Mucosa of stomach (tissue), 1 donor: Measurements from ENCODE around the gene OSBPL5.
"Not testable (repeated sequence)": the region's sequence is repeated elsewhere in the genome, so short reads cannot be mapped to it uniquely, and the experiment has no call there.

Experiments used
- H3K27me3 ChIP-seq: one replicate; pipeline ENCODE4 v1.7.0; 2013; ENCODE audit warnings: mild to moderate bottlenecking, low read length; ENCODE audit not compliant: control insufficient read depth, insufficient read depth
- H3K36me3 ChIP-seq: one replicate; pipeline ENCODE4 v1.7.0; 2013; ENCODE audit warnings: low read length; ENCODE audit not compliant: control insufficient read depth, insufficient read depth
- H3K4me1 ChIP-seq: one replicate; pipeline ENCODE4 v1.7.0; 2013; ENCODE audit warnings: mild to moderate bottlenecking, low read length; ENCODE audit not compliant: control insufficient read depth, insufficient read depth
- H3K4me3 ChIP-seq: one replicate; pipeline ENCODE4 v1.7.0; 2013; ENCODE audit warnings: low read length
- H3K9ac ChIP-seq: one replicate; pipeline ENCODE4 v1.7.0; 2013; ENCODE audit warnings: mild to moderate bottlenecking, low read length, moderate library complexity
- H3K9me3 ChIP-seq: one replicate; pipeline ENCODE4 v1.7.0; 2013; ENCODE audit warnings: mild to moderate bottlenecking, low read length, moderate library complexity; ENCODE audit not compliant: control insufficient read depth
- donor health status: Pancreatic carcinoma.

The OSBPL5 gene

GRCh38 chr11:3074912-3075589 is 90.1 kb downstream of the OSBPL5 start:
- peaks cover 8% of the 10 kb centered on the region for H3K27me3 ChIP-seq
- H3K36me3 ChIP-seq: no peaks in the 10 kb centered on the region

DNA sequence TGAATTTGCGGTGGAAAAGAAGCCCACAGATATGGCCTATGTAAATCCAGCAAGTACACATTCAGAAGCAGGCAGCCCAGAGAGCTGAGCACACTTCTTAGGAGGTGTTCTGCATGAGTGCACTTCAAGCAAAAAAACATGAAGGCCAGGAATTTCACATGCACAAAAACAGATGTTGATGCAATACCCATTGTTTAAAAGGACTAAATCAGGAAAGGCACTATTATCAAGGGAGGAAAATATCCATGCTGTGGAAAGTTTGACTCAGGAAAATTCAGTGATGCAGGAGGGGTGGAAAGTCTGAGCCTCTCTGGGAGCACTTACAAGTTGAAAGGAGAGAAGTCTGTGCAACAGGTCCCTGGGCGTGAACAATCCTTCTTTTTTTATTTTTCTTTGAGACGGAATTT is 92.1 kb downstream of the OSBPL5 start:
- Histone ChIP-seq H3K4me3 (no peak overlapping the region), H3K9me3 (no peaks in the 10 kb centered on the region), H3K27me3 (peaks cover 8% of the 10 kb centered on the region), H3K9ac (no peak overlapping the region), H3K4me1 (no peaks in the 10 kb centered on the region), H3K36me3 (no peaks in the 10 kb centered on the region)

More at GRCh38 chr11:3074912-3075589, 90.1 kb downstream of the OSBPL5 start:
- no peaks in the 10 kb centered on the region for H3K4me1 ChIP-seq
- H3K4me3 ChIP-seq: no peak overlapping the region
- no peaks in the 10 kb centered on the region for H3K9me3 ChIP-seq
- H3K9ac ChIP-seq: no peak overlapping the region

DNA sequence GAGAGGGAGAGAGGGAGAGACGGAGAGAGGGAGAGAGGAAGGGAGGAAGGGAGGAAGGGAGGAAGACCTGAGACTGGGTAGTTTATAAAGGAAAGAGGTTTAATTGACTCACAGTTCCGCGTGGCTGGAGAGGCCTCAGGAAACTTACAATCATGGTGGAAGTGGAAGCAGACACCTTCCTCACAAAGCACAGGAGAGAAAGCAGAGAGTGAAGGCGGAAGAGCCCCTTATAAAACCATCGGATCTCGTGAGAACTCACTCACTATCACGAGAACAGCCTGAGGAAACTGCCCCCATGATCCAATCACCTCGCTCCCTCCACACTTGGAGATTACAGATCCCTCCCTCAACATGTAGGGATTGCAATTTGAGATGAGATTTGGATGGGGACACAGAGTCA is 95.7 kb downstream of the OSBPL5 start:
- Histone ChIP-seq H3K9ac (no peak overlapping the region), H3K9me3 (no peaks in the 10 kb centered on the region), H3K4me1 (no peaks in the 10 kb centered on the region)

DNA sequence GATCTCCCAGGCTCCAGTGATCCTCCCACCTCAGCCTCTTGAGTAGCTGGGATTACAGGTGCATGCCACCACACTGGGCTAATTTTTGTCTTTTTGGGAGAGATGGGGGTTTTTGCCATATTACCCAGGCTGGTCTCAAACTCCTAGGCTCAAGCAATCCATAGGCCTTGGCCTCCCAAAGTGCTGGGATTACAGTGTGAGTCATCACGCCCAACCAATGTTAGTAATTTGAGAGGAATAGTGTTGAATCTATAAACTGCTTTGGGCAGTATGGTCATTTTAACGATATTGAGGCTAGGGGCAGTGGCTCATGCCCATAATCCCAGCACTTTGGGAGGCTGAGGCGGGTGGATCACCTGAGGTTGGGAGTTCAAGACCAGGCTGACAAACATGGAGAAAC is 98.8 kb downstream of the OSBPL5 start:
- H3K27me3 ChIP-seq, H3K4me3 ChIP-seq, H3K9ac ChIP-seq, H3K4me1 ChIP-seq, H3K9me3 ChIP-seq, H3K36me3 ChIP-seq: not testable (repeated sequence)

More for the DNA sequence above, 95.7 kb downstream of the OSBPL5 start:
- no peaks in the 10 kb centered on the region for H3K27me3 ChIP-seq
- no peak overlapping the region for H3K4me3 ChIP-seq
- H3K36me3 ChIP-seq: no peaks in the 10 kb centered on the region

DNA sequence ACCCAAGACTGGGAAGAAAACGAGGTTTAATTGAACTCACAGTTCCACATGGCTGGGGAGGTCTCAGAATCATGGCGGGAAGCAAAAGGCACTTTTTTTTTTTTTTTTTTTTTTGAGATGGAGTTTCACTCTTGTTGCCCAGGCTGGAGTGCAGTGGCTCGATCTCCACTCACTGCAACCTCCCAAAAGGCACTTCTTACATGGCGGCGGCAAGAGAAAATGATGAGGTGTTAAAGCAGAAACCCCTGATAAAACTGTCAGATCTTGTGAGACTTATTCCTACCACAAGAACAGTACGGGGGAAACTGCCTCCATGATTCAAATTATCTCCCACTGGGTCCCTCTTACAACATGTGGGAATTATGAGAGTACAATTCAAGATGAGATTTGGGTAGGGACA is 100.4 kb downstream of the OSBPL5 start:
- H3K27me3 ChIP-seq, H3K36me3 ChIP-seq, H3K4me1 ChIP-seq, H3K4me3 ChIP-seq, H3K9ac ChIP-seq, H3K9me3 ChIP-seq: not testable (repeated sequence)

GRCh38 chr11:3063876-3064275 is 101.2 kb downstream of the OSBPL5 start:
- H3K4me1 ChIP-seq, H3K4me3 ChIP-seq, H3K27me3 ChIP-seq: not testable (repeated sequence)

GRCh38 chr11:3063432-3063831 is 101.7 kb downstream of the OSBPL5 start:
- H3K27me3 ChIP-seq, H3K36me3 ChIP-seq, H3K9me3 ChIP-seq, H3K9ac ChIP-seq, H3K4me3 ChIP-seq, H3K4me1 ChIP-seq: not testable (repeated sequence)

More at GRCh38 chr11:3063876-3064275, 101.2 kb downstream of the OSBPL5 start:
- not testable (repeated sequence) for H3K9ac ChIP-seq, H3K9me3 ChIP-seq, H3K36me3 ChIP-seq

DNA sequence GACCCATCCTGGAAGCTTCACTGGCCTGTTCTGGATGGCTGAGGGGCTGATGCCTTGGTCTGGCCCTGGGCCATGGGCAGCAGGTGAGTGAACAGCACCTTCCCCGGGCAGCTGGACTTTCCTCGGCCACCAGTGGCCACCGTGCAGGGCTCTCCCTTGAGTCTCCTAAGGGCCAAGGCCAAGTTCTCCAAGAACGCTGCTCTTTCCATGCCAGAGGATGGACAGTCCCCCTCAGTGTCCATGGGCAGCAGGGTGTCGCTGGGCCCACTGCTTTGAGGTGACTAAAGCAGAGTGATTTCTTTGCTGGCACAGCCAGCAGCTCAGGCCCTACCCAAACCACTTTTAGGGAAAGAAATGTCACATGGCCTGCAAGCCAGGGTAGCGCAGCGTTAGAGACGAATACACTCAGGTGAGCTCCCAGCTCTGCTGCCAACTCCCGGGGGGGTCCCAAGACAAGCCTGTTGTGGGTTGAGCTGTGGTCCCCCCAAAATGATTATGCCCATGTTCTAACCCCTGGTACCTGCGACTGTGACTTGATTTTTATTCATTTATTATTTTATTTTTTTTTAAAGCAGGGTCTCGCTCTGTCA is 104.6 kb downstream of the OSBPL5 start:
- Histone ChIP-seq H3K9ac (no peak overlapping the region), H3K4me3 (no peak overlapping the region), H3K4me1 (peaks cover 11% of the 10 kb centered on the region), H3K9me3 (no peaks in the 10 kb centered on the region), H3K36me3 (no peaks in the 10 kb centered on the region), H3K27me3 (no peaks in the 10 kb centered on the region)

DNA sequence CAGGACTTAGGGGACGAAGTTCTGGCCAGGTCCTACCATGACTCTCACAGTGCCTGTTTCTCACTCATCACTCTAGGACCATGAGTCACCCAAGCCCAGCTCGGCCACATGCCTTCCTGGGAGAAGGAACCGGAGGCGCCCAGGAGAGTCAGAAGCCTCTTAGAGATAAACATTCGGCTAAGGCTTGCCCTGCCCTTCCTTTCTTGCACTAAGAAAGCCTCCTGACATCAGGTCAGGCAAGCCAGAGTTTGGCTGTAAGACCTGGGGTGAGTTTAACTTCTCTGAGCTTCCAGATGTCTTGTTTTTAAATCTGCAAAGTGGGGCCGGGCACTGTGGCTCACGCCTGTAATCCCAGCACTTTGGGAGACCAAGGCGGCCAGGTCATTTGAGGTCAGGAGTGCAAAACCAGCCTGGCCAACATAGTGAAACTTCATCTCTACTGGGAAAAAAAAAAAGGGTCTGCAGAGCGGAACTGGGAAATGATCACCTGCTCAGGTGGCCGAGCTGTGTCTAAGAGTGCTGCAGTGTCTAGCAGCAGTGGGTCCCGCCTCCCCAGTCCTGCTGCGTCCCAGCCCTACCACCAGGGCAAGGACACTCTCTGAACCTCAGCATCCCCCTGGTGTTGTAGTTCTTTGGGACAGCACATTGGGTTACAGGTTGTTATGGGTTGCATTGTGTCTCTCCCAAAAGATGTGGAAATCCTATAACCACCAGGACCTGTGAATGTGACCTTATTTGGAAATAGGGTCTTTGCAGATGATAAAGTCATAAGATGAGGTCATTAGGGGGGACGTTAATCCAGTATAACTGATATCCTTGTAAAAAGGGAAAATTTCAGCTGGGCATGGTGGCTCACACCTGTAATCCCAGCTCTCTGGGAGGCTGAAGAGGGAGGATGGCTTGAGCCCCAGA is 106.1 kb downstream of the OSBPL5 start:
- Histone ChIP-seq H3K36me3 (no peaks in the 10 kb centered on the region), H3K4me1 (peaks cover 12% of the 10 kb centered on the region), H3K9ac (no peak overlapping the region), H3K27me3 (no peaks in the 10 kb centered on the region), H3K9me3 (no peaks in the 10 kb centered on the region), H3K4me3 (no peak overlapping the region)

- H3K9ac ChIP-seq: peak within 1 kb of the TSS; percentile 96
- no peaks in the 10 kb centered on the region for H3K36me3 ChIP-seq
- no peaks in the 10 kb centered on the region for H3K9me3 ChIP-seq
- H3K4me1 ChIP-seq: peaks cover 12% of the 10 kb centered on the region
- peak within 1 kb of the TSS; percentile 94 for H3K4me3 ChIP-seq
- no peaks in the 10 kb centered on the region for H3K27me3 ChIP-seq
Measured at GRCh38 chr11:3057069-3057963, 107.8 kb downstream of the OSBPL5 start, which contains the start of gene CARS1. Gene CARS1, minus strand, starts transcription at chr11:3057423. Its CDS starts 56 bp downstream, at chr11:3057367.

DNA sequence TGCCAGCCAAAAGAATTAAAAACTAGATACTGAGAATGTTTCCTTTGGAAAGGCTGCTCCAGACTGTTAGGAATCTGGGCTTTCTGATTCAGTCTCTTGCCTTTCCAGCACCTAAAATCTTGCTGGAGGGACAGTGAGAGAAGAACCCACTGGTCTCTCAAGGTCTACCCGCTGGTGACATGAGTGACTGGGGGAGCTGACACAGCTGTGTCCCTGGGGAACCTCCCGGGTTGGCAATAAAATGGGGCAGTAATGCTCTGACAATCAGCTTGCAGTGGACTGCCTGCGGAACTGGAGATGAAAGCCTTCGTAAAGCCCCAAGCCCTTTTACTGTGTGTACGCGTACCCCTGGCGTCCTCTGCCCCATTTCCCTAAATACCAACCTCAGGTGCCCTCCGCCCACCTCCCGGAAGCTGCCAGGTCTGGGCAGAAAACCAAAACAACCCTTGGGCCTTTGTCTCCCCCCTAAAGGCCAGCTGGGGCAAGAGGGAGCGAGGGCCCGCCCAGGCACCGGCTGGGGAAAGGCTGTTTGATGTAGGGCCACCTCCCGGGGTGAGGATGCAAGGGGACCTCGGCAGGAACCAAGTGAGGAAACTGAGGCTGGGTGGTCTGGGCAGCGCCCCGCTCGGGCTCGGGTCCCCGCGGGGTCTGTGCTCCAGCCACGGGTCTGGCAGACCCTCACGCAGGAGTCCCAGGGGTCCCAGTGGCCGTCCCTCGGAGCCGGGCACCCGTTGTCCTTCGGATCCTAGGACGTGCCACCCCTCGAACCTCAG is 108.6 kb downstream of the OSBPL5 start:
- Histone ChIP-seq H3K9ac (peak overlapping the region; percentile 96), H3K4me1 (peaks cover 12% of the 10 kb centered on the region), H3K4me3 (peak overlapping the region; percentile 94), H3K27me3 (no peaks in the 10 kb centered on the region), H3K9me3 (no peaks in the 10 kb centered on the region), H3K36me3 (no peaks in the 10 kb centered on the region)
